Esophagus muscularis mucosa (tissue), 3 donors: ENCODE data around the gene TMEM255B.

ENCODE experiments used
- CTCF ChIP-seq, 3 experiments: fragments of 200-600 bp in 2 of 3; fragments of 450-650 bp in 1 of 3; sonication (generic) in 2 of 3; IDR thresholded peaks; one replicate each; pipeline ENCODE4 v1.5.1; 2017 to 2019; ENCODE audit warnings: antibody characterized with exemption in 3 of 3, mild to moderate bottlenecking in 2 of 3, moderate library complexity in 1 of 3
- EP300 ChIP-seq: sonication (generic); formaldehyde crosslinking; IDR thresholded peaks from one replicate; pipeline ENCODE4 v1.6.1; 2017; ENCODE audit warnings: antibody characterized with exemption

- no peak for TF ChIP-seq EP300
- TF ChIP-seq CTCF (IDR thresholded peaks at IDR 0.05): no peak
Measured at GRCh38 chr13:113839536-113840204, 80.6 kb downstream of the TMEM255B start.
